Mesangial cell (primary cell): ENCODE measurements around the gene SCGB1D4. TPM values are rescaled to one million over a fixed set of nuclear protein-coding genes. Genes with fewer than 3 reads are reported as not detected.

Source experiments
- total RNA-seq: library from RNA; depleted of rRNA; stranded (reverse); fragments of >200 nt; gene quantifications from 2 replicates; pipeline ENCODE4 v1.2.3, GENCODE V29; 2015

SCGB1D4 gene, protein sequence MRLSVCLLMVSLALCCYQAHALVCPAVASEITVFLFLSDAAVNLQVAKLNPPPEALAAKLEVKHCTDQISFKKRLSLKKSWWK
- total RNA-seq: not detected in 2 replicates

DNA sequence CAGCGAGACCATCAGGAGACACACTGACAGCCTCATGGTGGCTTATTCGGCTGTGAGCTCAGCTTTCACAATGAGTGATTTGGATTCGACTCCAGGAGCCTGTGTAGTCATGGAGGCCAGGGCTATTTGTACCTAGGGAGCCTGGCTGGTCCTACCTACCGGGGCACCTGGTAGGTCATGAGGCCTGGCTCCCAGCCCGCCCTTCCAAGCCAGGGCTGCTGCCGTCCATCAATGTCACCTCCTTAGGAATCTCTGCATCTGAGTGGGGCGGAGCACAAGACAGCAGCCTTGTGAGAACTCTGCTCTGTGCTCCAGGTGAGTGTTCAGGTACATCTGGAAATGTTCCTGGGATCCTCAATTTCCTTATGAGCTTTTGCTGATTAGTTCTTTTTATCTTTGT is at the start of gene SCGB1D4:
TSS of gene SCGB1D4 (minus strand) at position 101 of the 400 bp plus-strand sequence. CDS start at position 36, 65 bp downstream.

DNA sequence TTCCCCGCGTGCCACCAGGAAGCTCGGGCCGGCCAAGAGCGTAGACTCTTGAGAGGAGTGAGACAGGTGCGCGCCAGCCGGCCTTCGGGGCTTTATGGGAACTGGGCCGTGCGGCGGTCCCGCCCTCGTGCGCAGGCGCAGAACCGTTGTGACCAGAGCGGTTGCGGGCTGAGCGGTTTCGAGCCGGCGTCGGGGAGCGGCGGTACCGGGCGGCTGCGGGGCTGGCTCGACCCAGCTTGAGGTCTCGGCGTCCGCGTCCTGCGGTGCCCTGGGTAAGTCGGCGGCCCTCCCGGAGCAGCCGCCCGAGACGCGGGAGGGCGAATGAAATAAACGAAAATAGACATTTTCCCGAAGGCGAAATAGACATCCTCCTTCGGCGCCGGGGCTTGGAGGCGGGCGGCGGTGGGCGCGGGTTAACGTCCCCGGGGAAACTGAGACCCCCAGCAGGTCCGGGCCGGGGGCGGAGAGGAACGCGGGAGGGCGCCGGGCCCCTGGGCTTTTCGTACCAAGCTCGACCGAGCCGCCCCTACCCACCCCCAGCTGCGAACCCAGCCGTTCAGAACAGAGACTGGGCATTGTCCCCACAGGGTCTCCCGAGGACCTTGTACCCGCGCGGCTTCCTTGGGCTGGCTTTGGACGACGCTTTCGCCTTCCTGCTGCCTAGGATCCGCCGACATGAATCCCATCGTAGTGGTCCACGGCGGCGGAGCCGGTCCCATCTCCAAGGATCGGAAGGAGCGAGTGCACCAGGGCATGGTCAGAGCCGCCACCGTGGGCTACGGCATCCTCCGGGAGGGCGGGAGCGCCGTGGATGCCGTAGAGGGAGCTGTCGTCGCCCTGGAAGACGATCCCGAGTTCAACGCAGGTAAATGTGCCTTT is 38.7 kb upstream of the SCGB1D4 start, which contains the start of gene ASRGL1:
TSS of gene ASRGL1 (plus strand) at position 146 of the 879 bp plus-strand sequence. CDS start at position 676, 530 bp downstream.

DNA sequence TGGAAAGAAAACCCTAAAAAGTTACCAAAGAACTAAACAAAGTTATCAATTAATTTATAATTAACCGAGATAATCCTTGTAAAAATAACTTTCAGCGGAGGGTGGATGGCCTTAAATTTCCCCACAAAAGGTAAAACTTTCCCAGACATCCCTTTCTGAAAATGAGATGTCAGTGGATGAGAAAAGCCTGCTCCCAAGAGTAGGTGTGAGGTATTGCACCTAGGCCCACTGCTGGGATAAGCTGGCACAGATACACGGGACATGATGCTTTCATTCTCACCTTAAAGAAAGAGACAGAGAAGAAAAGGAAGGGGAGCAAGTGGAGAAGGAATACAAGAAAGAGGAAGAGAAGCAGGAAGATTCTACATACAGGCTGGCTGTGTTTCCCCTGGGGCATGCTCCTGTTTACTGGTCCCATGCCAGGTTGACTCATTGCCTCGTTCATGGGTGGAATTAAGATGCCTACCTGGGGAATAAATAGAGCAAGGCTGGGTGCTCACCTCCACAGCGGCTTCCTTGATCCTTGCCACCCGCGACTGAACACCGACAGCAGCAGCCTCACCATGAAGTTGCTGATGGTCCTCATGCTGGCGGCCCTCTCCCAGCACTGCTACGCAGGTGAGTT is 29.1 kb downstream of the SCGB1D4 start, which contains the start of gene SCGB2A2:
TSS of gene SCGB2A2 (plus strand) at position 505 of the 625 bp plus-strand sequence. CDS start at position 564, 59 bp downstream.

Other genes starting within 250 kb of the SCGB1D4 start
- gene INCENP, start 175.1 kb downstream of the SCGB1D4 start, total RNA-seq: 13.3 and 100 TPM in 2 replicates
- not detected in 2 replicates for gene SCGB1D1, start 108.9 kb downstream of the SCGB1D4 start, total RNA-seq
- not detected in 2 replicates for gene SCGB2A1, start 90.4 kb downstream of the SCGB1D4 start, total RNA-seq
- not detected in 2 replicates for gene SCGB1D2, start 56.8 kb downstream of the SCGB1D4 start, total RNA-seq
- gene SCGB2A2, start 28.9 kb downstream of the SCGB1D4 start, total RNA-seq: not detected in 2 replicates
- gene ASRGL1, start 38.4 kb upstream of the SCGB1D4 start, total RNA-seq: 7.2 and 13.4 TPM in 2 replicates
- gene SCGB1A1, start 120.0 kb upstream of the SCGB1D4 start, total RNA-seq: not detected in 2 replicates
- gene AHNAK, start 247.7 kb upstream of the SCGB1D4 start, total RNA-seq: 374 and 612 TPM in 2 replicates